ENCODE results near the gene PDE4B. TPM values are rescaled to one million over a fixed set of nuclear protein-coding genes. Genes with fewer than 3 reads are reported as not detected.
"Not testable (repeated sequence)": the region's sequence is repeated elsewhere in the genome, so short reads cannot be mapped to it uniquely, and the experiment has no call there.

The PDE4B gene
- polyA plus RNA-seq, 1 donor = 9.3 TPM

DNA sequence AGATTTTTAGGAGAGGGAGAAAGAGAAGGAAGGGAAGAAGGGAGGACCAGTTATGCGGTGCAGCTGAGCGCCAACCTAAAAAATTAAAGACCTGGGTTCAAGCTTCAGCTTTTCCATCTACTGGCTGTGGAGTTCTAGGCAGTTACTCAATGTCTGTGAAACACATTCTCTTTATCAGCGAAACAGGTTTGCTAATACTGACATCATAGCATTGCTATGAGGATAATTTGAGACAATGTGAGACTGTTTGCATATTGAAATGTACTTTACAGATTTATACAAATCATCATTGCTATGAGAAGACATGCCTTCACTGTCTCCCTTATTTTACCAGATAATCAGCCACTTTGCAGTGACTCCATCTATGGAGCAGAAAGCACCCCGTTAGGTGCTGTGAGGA, 518.4 kb downstream of the PDE4B start:
- DNase-seq = no peak
- WGBS (ENCODE audit: insufficient coverage, low lambda C conversion rate) = no CpG with 5 or more reads among the region's 4 CpGs
- no peak overlapping the region for H3K4me3 ChIP-seq (ENCODE audit: low read length)
- H3K36me3 ChIP-seq (ENCODE audit: control insufficient read depth, insufficient read depth, low read length) = no peaks in the 10 kb centered on the region
- no peak overlapping the region for H3K27ac ChIP-seq (ENCODE audit: low read length)
- H3K9me3 ChIP-seq (ENCODE audit: control insufficient read depth, low read depth, low read length) = no peaks in the 10 kb centered on the region
- no peaks in the 10 kb centered on the region for H3K4me1 ChIP-seq (ENCODE audit: control insufficient read depth, insufficient read depth, low read length)
- no peaks in the 10 kb centered on the region for H3K27me3 ChIP-seq (ENCODE audit: control insufficient read depth, insufficient read depth, low read length)

GRCh38 chr1:66311628-66312027, 518.9 kb downstream of the PDE4B start:
- no peak for DNase-seq
- 95% methylated on average over 2 of the region's 6 CpGs for WGBS (ENCODE audit: insufficient coverage, low lambda C conversion rate)
- Histone ChIP-seq H3K27me3 (ENCODE audit: control insufficient read depth, insufficient read depth, low read length) (no peaks in the 10 kb centered on the region), H3K4me3 (ENCODE audit: low read length) (no peak overlapping the region), H3K36me3 (ENCODE audit: control insufficient read depth, insufficient read depth, low read length) (no peaks in the 10 kb centered on the region), H3K27ac (ENCODE audit: low read length) (no peak overlapping the region), H3K9me3 (ENCODE audit: control insufficient read depth, low read depth, low read length) (no peaks in the 10 kb centered on the region), H3K4me1 (ENCODE audit: control insufficient read depth, insufficient read depth, low read length) (no peaks in the 10 kb centered on the region)

- no peak for DNase-seq
- no peaks in the 10 kb centered on the region for H3K36me3 ChIP-seq (ENCODE audit: control insufficient read depth, insufficient read depth, low read length)
- H3K4me3 ChIP-seq (ENCODE audit: low read length) = no peak overlapping the region
- no peaks in the 10 kb centered on the region for H3K4me1 ChIP-seq (ENCODE audit: control insufficient read depth, insufficient read depth, low read length)
- no peaks in the 10 kb centered on the region for H3K9me3 ChIP-seq (ENCODE audit: control insufficient read depth, low read depth, low read length)
- H3K27me3 ChIP-seq (ENCODE audit: control insufficient read depth, insufficient read depth, low read length) = no peaks in the 10 kb centered on the region
- WGBS (ENCODE audit: insufficient coverage, low lambda C conversion rate) = no CpG with 5 or more reads among the region's 4 CpGs
- no peak overlapping the region for H3K27ac ChIP-seq (ENCODE audit: low read length)
Measured at GRCh38 chr1:66312271-66312990, 519.7 kb downstream of the PDE4B start.

DNA sequence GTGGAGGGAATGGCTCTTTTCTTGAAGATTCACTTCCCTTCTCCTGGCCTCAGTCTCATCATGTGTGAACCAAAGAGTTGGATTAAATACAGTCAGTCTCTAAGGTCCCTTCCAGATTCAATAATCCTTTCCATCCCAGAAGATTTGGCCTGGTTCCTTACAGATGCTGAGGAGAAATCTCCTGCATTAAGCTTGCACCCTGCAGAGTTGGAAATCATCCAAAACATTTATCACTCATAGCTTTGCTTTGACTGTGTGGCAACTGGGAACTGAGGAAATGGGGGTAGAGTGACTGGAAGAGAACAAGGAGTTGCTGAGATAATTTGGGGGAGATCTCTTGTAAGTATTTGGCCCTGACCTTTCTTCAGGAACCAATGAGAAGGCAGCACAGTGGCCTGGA, 520.7 kb downstream of the PDE4B start:
- Histone ChIP-seq H3K4me3 (ENCODE audit: low read length) (no peak overlapping the region), H3K27me3 (ENCODE audit: control insufficient read depth, insufficient read depth, low read length) (no peaks in the 10 kb centered on the region), H3K4me1 (ENCODE audit: control insufficient read depth, insufficient read depth, low read length) (no peaks in the 10 kb centered on the region), H3K36me3 (ENCODE audit: control insufficient read depth, insufficient read depth, low read length) (no peaks in the 10 kb centered on the region), H3K27ac (ENCODE audit: low read length) (no peak overlapping the region), H3K9me3 (ENCODE audit: control insufficient read depth, low read depth, low read length) (no peaks in the 10 kb centered on the region)
- no peak for DNase-seq

- Histone ChIP-seq H3K27ac (ENCODE audit: low read length) (no peak overlapping the region), H3K9me3 (ENCODE audit: control insufficient read depth, low read depth, low read length) (no peaks in the 10 kb centered on the region), H3K27me3 (ENCODE audit: control insufficient read depth, insufficient read depth, low read length) (no peaks in the 10 kb centered on the region), H3K4me3 (ENCODE audit: low read length) (no peak overlapping the region), H3K4me1 (ENCODE audit: control insufficient read depth, insufficient read depth, low read length) (no peaks in the 10 kb centered on the region), H3K36me3 (ENCODE audit: control insufficient read depth, insufficient read depth, low read length) (no peaks in the 10 kb centered on the region)
- DNase-seq = no peak
- WGBS (ENCODE audit: insufficient coverage, low lambda C conversion rate) = no CpG with 5 or more reads among the region's 4 CpGs
Measured at GRCh38 chr1:66315671-66316070, 523.0 kb downstream of the PDE4B start.

DNA sequence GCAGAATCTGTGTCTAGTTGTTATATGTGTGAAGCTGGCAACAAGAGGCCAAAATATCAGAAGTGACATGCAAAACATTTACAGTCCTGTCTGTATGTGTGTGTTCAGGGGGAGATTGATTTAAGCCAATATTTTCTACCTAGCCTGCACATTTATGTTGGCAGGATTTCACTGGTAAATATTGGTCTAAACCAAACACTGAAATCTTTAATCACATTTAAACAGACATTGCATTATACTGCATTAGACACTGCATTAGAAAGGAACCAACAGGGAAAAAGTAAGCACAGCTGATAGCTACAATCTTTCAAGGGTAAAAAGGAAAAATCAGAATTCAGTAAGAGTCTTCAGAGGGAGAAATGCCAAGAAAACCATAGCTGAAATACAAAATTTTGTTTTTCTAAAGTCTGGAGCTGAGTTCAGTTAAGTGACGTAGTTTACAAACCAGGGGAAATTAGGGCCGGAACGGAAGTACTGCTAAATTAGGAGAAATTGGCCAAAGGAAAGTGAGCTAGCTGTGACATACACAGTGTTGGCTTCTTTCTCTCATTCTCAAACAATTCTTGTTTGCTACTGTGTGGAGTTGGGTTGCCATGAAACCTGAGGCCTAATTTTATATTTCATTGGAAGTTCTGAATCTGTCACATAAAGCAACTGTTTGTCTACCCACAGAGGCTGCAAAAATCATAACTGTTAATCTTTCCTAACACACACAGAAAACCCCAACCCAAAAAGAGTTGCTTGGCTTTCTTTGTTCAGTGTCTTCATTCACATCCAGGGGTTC, 524.0 kb downstream of the PDE4B start:
- peak; percentile 19 to 37 for DNase-seq

GRCh38 chr1:66317248-66317515, 524.5 kb downstream of the PDE4B start:
- no CpG with 5 or more reads among the region's 1 CpG for whole genome bisulfite sequencing (ENCODE audit: insufficient coverage, low lambda C conversion rate)
- Histone ChIP-seq H3K27ac (ENCODE audit: low read length) (no peak overlapping the region), H3K27me3 (ENCODE audit: control insufficient read depth, insufficient read depth, low read length) (no peaks in the 10 kb centered on the region), H3K9me3 (ENCODE audit: control insufficient read depth, low read depth, low read length) (no peaks in the 10 kb centered on the region), H3K36me3 (ENCODE audit: control insufficient read depth, insufficient read depth, low read length) (no peaks in the 10 kb centered on the region), H3K4me1 (ENCODE audit: control insufficient read depth, insufficient read depth, low read length) (no peaks in the 10 kb centered on the region), H3K4me3 (ENCODE audit: low read length) (no peak overlapping the region)
- DNase-seq = no peak

More for the DNA sequence above, 524.0 kb downstream of the PDE4B start:
- H3K36me3 ChIP-seq (ENCODE audit: control insufficient read depth, insufficient read depth, low read length) = no peaks in the 10 kb centered on the region
- no peaks in the 10 kb centered on the region for H3K9me3 ChIP-seq (ENCODE audit: control insufficient read depth, low read depth, low read length)
- H3K27me3 ChIP-seq (ENCODE audit: control insufficient read depth, insufficient read depth, low read length) = no peaks in the 10 kb centered on the region
- H3K4me1 ChIP-seq (ENCODE audit: control insufficient read depth, insufficient read depth, low read length) = no peaks in the 10 kb centered on the region
- WGBS (ENCODE audit: insufficient coverage, low lambda C conversion rate) = 90% methylated on average over 2 of the region's 3 CpGs
- H3K4me3 ChIP-seq (ENCODE audit: low read length) = no peak overlapping the region
- no peak overlapping the region for H3K27ac ChIP-seq (ENCODE audit: low read length)

DNA sequence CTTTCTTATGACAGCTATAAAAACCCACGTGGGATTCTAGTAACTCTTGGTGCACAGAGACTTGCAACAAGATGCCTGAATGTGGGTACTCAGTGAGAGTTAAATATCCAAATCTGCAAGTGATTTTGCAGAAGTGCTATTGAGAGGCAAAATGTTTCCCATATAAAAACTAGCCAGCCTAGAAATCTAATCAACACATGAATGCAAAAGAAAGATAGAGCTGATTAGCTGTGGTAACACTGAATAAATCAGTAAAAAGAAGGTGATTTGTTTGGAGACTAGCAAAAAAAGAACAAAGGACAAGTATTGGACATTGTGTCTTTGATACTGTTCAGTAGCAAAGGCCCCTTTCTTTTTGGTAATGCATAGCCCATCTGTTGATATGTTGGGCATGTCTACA, 527.5 kb downstream of the PDE4B start:
- H3K27me3 ChIP-seq (ENCODE audit: control insufficient read depth, insufficient read depth, low read length) = no peaks in the 10 kb centered on the region
- no peaks in the 10 kb centered on the region for H3K9me3 ChIP-seq (ENCODE audit: control insufficient read depth, low read depth, low read length)
- H3K27ac ChIP-seq (ENCODE audit: low read length) = no peak overlapping the region
- H3K4me1 ChIP-seq (ENCODE audit: control insufficient read depth, insufficient read depth, low read length) = no peaks in the 10 kb centered on the region
- no CpG with 5 or more reads among the region's 1 CpG for WGBS (ENCODE audit: insufficient coverage, low lambda C conversion rate)
- no peaks in the 10 kb centered on the region for H3K36me3 ChIP-seq (ENCODE audit: control insufficient read depth, insufficient read depth, low read length)
- no peak overlapping the region for H3K4me3 ChIP-seq (ENCODE audit: low read length)
- no peak for DNase-seq

- WGBS (ENCODE audit: insufficient coverage, low lambda C conversion rate) = 100% methylated on average over 1 of the region's 2 CpGs
- H3K4me1 ChIP-seq (ENCODE audit: control insufficient read depth, insufficient read depth, low read length) = not testable (repeated sequence)
Measured at GRCh38 chr1:66322462-66322861, 529.8 kb downstream of the PDE4B start.

DNA sequence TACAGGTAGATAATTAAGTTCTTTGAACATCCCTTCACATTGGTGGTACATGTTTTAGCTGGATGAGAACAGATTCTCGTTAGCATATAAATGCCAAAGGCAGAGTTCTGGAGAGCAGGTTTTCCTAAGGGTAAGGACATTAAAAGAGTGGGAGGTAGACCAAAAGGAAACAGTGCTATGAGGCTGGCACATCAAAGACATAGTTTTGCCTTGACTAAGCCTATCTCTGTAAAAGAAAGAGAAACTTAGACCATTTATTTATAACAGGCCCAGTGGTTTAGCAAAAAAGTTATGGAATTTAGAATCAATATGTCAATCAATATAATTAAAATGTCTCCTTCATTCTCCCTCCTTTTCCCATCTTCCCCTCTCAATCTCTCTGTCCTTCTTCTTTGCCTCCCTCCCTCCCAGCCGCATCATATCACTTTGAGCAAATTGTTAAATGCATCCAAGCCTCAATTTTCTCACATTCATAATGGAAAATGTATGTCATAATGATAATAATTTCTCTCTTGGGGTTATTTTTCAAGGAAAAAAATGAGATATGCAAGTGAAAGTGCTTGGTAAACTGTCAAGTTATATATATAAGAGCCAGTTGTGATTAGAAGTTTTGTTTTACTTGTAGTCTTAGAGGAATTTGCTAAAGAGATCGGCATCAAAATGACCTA, 531.4 kb downstream of the PDE4B start:
- Histone ChIP-seq H3K36me3 (ENCODE audit: control insufficient read depth, insufficient read depth, low read length) (no peaks in the 10 kb centered on the region), H3K4me3 (ENCODE audit: low read length) (no peak overlapping the region), H3K9me3 (ENCODE audit: control insufficient read depth, low read depth, low read length) (no peaks in the 10 kb centered on the region), H3K27me3 (ENCODE audit: control insufficient read depth, insufficient read depth, low read length) (no peaks in the 10 kb centered on the region), H3K27ac (ENCODE audit: low read length) (no peak overlapping the region), H3K4me1 (ENCODE audit: control insufficient read depth, insufficient read depth, low read length) (no peaks in the 10 kb centered on the region)
- DNase-seq = no peak
- WGBS (ENCODE audit: insufficient coverage, low lambda C conversion rate) = 100% methylated on average over 3 of the region's 3 CpGs

More at GRCh38 chr1:66322462-66322861, 529.8 kb downstream of the PDE4B start:
- not testable (repeated sequence) for H3K9me3 ChIP-seq (ENCODE audit: control insufficient read depth, low read depth, low read length); H3K27ac ChIP-seq (ENCODE audit: low read length); H3K4me3 ChIP-seq (ENCODE audit: low read length); DNase-seq; H3K27me3 ChIP-seq (ENCODE audit: control insufficient read depth, insufficient read depth, low read length); H3K36me3 ChIP-seq (ENCODE audit: control insufficient read depth, insufficient read depth, low read length)
